GM19025 (cell line): ENCODE results near the gene PKD2.
"Not testable (repeated sequence)": the region's sequence is repeated elsewhere in the genome, so short reads cannot be mapped to it uniquely, and the experiment has no call there.

ENCODE experiments used
- ATAC-seq: cut with Tn5 transposase; IDR thresholded peaks from one replicate; pipeline ENCODE4 v1.9.1; 2021; ENCODE audit warnings: mild to moderate bottlenecking, low read depth, moderate library complexity; ENCODE audit not compliant: unreplicated experiment

The PKD2 gene

DNA sequence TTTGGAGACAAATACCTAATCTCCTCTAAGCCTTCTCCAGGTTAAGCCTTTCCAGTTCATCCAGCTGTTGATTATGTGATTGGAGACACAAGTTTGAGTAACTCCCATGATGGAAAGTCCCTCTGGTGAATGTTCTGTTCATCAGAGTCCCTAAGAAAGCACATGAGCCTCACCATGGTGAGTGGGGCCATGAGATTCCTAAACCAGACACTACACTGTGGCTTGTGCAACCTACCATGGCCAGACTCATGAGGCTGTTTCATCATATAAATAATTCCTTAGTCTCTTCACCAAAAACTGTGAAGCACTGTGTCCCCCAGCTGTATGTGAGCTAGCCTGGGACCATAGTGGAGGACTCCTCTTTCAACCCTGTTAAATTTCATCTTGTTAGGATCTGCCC is 14.4 kb downstream of the PKD2 start:
- ATAC-seq = no peak

- ATAC-seq = no peak
These were observed 14.9 kb downstream of the PKD2 start for GRCh38 chr4:88022289-88022688.

- not testable (repeated sequence) for ATAC-seq
These were observed 18.6 kb downstream of the PKD2 start for GRCh38 chr4:88025868-88026661.

GRCh38 chr4:88027611-88028608 is 20.5 kb downstream of the PKD2 start:
- no peak for ATAC-seq

GRCh38 chr4:88028946-88029345 is 21.5 kb downstream of the PKD2 start:
- ATAC-seq = no peak

GRCh38 chr4:88029556-88029955 is 22.1 kb downstream of the PKD2 start:
- ATAC-seq = no peak

GRCh38 chr4:88030565-88031310 is 23.3 kb downstream of the PKD2 start:
- ATAC-seq = no peak

GRCh38 chr4:88033309-88033708 is 25.9 kb downstream of the PKD2 start:
- ATAC-seq = no peak

DNA sequence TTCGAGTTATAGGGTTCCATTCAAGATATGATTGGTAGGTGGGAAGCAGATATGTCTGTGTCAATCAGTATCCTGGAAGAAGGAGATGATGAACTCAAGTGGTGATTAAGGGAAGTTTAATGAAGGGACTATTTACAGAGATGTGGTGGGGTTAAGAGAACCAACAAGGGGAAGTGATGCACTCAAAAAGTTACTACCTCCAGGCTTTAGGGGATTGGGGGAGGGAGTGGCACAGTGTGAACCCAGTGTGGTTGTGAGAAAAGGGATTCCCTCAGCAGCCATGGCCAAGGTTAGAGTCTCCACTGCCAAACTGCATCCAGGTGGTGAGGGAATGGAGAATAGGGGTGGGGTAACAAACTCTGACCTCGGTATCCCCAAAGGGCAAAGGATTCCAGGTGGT is 27.9 kb downstream of the PKD2 start:
- ATAC-seq = no peak

DNA sequence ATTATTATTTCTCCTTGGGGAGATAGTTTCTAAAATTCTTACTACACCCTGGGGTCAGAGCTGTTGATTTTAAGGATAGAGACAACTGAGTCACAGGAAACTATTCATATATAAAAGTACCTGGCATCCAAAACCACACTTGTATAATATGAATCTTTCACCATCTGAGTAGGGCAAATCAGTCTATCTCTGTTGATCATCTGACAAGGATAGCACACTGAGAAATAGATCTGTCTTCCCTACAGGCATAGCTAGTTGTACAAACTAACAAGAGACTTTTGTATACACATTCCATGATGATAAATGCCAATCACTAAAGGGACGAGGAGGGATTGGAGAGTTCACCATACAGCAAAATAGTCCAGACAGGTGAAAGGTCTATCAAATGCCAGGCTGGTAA is 30.0 kb downstream of the PKD2 start:
- ATAC-seq = no peak

DNA sequence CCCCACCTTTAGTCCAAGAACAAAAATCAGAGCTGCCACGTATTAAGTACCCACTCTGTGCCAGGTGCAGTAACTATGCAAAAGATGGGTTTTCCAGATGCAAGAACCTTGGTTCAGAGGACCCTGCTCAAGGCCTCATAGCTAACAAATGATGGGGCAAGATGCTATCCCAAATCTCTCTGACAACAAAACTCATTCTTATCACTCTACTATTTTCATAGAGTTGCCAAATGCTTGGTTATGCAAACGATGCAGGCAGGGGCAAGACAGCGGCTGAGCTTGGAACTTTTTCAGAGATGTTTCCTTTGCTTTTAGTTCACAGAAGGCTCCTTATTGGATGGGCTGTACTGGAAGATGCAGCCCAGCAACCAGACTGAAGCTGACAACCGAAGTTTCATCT is 30.5 kb downstream of the PKD2 start:
- ATAC-seq = no peak

GRCh38 chr4:88040707-88041106 is 33.3 kb downstream of the PKD2 start:
- ATAC-seq = no peak

DNA sequence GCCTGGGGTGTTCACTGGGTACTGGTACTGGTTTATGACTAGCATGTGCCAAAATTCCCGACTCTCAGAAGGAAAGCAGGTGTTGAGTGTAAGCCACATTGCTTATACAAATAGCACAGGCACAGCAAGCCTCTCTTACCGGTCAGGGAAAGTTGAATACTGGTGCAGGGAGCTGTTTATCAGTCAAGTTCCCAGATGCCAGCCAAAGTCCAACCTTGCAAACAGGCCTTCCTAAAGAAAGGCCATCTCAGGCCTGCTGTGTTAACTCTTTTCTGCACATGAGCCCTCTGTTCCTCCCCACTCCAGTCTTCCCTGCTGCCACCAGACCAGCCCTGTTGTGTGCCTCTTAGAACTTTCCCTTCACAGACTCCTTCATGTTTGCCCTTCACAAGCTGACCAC is 34.2 kb downstream of the PKD2 start:
- no peak for ATAC-seq

DNA sequence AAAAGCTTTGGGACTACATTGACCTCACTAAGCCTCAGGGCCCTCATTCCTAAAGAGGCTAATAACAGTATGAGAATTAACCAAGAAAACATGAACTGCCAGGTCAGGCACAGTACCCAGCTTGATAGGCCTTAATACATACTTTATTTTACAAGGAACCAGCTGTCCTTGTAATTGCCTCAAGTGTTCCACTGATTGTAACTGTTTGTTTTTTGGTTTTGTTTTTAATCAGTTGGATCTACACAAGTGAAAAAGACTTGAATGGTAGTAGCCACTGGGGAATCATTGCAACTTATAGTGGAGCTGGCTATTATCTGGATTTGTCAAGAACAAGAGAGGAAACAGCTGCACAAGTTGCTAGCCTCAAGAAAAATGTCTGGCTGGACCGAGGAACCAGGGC is 35.6 kb downstream of the PKD2 start:
- no peak for ATAC-seq

DNA sequence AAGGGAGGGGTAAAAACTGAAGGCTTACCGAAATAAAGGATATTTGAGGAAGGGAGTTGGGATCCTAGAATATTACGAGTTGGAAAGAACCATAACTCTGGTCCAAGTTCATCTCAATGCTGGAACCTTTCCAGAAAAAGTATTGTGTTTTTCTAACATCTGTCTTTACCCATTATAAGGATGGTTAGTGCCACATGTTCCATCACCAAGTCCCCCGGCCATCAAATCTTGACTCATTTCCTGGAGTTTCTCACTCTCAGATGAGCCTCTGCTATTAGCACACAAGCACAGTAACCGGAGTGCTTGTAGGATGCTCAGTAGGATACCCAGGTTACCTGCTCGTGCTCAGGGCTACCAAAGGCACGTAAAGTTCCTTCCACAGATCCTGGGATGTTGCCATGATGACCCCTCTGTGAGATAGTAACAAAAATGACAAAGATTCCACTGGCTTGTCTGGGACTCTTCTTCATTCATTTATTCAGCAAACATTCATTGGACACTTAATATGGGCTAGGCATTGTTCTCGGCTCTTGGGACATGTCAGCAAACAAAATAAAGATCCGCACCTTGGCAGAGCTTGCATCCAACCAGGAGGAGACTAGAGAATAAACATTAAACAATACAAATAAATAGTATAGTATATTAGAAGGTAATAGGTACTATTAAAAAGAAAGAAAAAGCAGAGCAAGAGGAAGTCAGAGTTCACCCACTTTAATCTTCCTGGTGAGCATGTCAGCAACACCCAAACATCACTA is 36.3 kb downstream of the PKD2 start:
- no peak for ATAC-seq

- ATAC-seq = no peak
These were observed 37.6 kb downstream of the PKD2 start for GRCh38 chr4:88045021-88045420.

DNA sequence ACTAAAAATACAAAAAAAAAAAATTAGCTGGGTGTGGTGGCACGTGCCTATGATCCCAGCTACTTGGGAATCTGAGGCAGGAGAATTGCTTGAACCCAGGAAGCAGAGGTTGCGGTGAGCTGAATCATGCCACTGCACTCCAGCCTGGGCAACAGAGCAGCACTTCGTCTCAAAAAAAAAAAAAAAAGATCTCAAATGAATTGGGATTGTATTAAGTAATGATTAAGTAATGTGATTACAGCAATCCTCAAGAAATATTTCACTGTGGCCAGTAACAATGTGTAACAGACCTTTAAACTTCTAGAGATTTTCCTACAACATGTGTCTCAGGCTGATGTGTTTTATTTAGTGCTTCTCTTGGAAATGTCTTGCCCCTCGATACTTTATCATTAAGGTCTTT is 46.8 kb downstream of the PKD2 start:
- no peak for ATAC-seq

- no peak for ATAC-seq
These were observed 47.5 kb downstream of the PKD2 start for GRCh38 chr4:88054901-88055300.

- ATAC-seq = no peak
These were observed 50.9 kb downstream of the PKD2 start for GRCh38 chr4:88058295-88058694.

DNA sequence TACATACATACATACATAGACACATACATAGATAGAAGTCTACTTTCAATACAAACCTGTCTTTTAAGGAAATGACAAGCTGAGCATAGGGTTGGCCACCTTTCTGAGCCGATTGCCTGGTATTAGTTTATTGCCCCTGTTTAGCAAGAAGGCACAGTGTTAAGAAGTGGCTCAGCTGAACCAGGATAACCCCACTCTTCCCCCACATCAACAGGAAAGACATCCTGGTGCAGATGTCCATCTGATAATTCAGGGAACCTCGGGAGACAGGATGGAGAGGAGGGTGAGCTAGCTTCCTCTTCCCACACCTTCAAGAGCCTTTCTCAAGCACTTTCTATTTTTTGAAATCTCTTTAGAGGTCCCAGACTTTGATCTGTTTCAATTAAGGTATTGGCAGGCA is 52.3 kb downstream of the PKD2 start:
- ATAC-seq = no peak
